ENCODE data around the gene LAMTOR1. TPM values are rescaled to one million over a fixed set of nuclear protein-coding genes. Genes with fewer than 3 reads are reported as not detected.

Gene LAMTOR1
- polyA plus RNA-seq, 1 donor (not counting 4 experiments of a cell fraction or from before 2014, with no cell fraction given), result 88.5 TPM

- no peaks in the 10 kb centered on the region for H3K27me3 ChIP-seq (ENCODE audit: control insufficient read depth, extremely low read depth, insufficient read depth, low read length)
- no peaks in the 10 kb centered on the region for H3K9me1 ChIP-seq (ENCODE audit: control insufficient read depth, extremely low read depth, insufficient read depth, low read length)
- FAIRE-seq (no peak), DNase-seq (ENCODE audit: low read depth, low spot score) (no peak)
- dilution Hi-C loops (cut with MboI; ENCODE audit: extremely low pct_ligation_motif_present, low sequenced_read_pairs), result no loop called here
- no peak overlapping the region for H3K9ac ChIP-seq (ENCODE audit: control insufficient read depth, extremely low read depth, insufficient read depth, low read length)
- TF ChIP-seq CTCF (optimal IDR thresholded peaks at IDR 0.05 in 1 of 3, IDR thresholded peaks at IDR 0.05 in 1 of 3, conservative IDR thresholded peaks at IDR 0.05 in 1 of 3; ENCODE audit: extremely low read depth in 1 of 3, insufficient read depth in 2 of 3, low read length in 3 of 3) (no peak), EZH2 (IDR thresholded peaks at IDR 0.05; ENCODE audit: low read length) (no peak)
- no peak overlapping the region for H3K4me3 ChIP-seq (ENCODE audit: control insufficient read depth in 2 of 3, extremely low read depth in 1 of 3, insufficient read depth in 2 of 3, low read depth in 1 of 3, low read length in 3 of 3)
- H3K4me1 ChIP-seq (ENCODE audit: control insufficient read depth, extremely low read depth, insufficient read depth, low read length), result peaks cover 45% of the 10 kb centered on the region
- H3K36me3 ChIP-seq (ENCODE audit: control insufficient read depth in 2 of 2, extremely low read depth in 1 of 2, insufficient read depth in 2 of 2, low read length in 2 of 2), result peaks cover 0 to 4% of the 10 kb centered on the region in 2 experiments
- H2AFZ ChIP-seq (ENCODE audit: control insufficient read depth, low read length), result no peak overlapping the region
- H3K79me2 ChIP-seq (ENCODE audit: control insufficient read depth, insufficient read depth, low read length), result peaks cover 16% of the 10 kb centered on the region
- H3K4me2 ChIP-seq (ENCODE audit: control insufficient read depth, extremely low read depth, insufficient read depth, low read depth, low read length), result peak overlapping the region; percentile 58
- no peaks in the 10 kb centered on the region for H3K9me3 ChIP-seq (ENCODE audit: control insufficient read depth, low read depth, low read length)
- H3K27ac ChIP-seq (ENCODE audit: control insufficient read depth, insufficient read depth, low read length), result peak overlapping the region; percentile 13
- no peaks in the 10 kb centered on the region for H4K20me1 ChIP-seq (ENCODE audit: control insufficient read depth, extremely low read depth, insufficient read depth, low read length)
These were observed 19.7 kb downstream of the LAMTOR1 start for GRCh38 chr11:72083414-72083813.

- Histone ChIP-seq H4K20me1 (ENCODE audit: control insufficient read depth, extremely low read depth, insufficient read depth, low read length) (no peaks in the 10 kb centered on the region), H3K4me3 (ENCODE audit: control insufficient read depth in 2 of 3, extremely low read depth in 1 of 3, insufficient read depth in 2 of 3, low read depth in 1 of 3, low read length in 3 of 3) (peak overlapping the region in 1 of 3 experiments; percentile 22), H3K79me2 (ENCODE audit: control insufficient read depth, insufficient read depth, low read length) (peaks cover 30% of the 10 kb centered on the region), H3K9me3 (ENCODE audit: control insufficient read depth, low read depth, low read length) (no peaks in the 10 kb centered on the region), H3K36me3 (ENCODE audit: control insufficient read depth in 2 of 2, extremely low read depth in 1 of 2, insufficient read depth in 2 of 2, low read length in 2 of 2) (no peaks in the 10 kb centered on the region), H2AFZ (ENCODE audit: control insufficient read depth, low read length) (peak overlapping the region; percentile 73), H3K9ac (ENCODE audit: control insufficient read depth, extremely low read depth, insufficient read depth, low read length) (no peak overlapping the region), H3K9me1 (ENCODE audit: control insufficient read depth, extremely low read depth, insufficient read depth, low read length) (no peaks in the 10 kb centered on the region), H3K4me1 (ENCODE audit: control insufficient read depth, extremely low read depth, insufficient read depth, low read length) (peaks cover 51% of the 10 kb centered on the region), H3K27ac (ENCODE audit: control insufficient read depth, insufficient read depth, low read length) (peak overlapping the region; percentile 90), H3K27me3 (ENCODE audit: control insufficient read depth, extremely low read depth, insufficient read depth, low read length) (no peaks in the 10 kb centered on the region), H3K4me2 (ENCODE audit: control insufficient read depth, extremely low read depth, insufficient read depth, low read depth, low read length) (peak overlapping the region; percentile 89)
- TF ChIP-seq EZH2 (IDR thresholded peaks at IDR 0.05; ENCODE audit: low read length), result no peak
- TF ChIP-seq CTCF (optimal IDR thresholded peaks at IDR 0.05 in 1 of 3, IDR thresholded peaks at IDR 0.05 in 1 of 3, conservative IDR thresholded peaks at IDR 0.05 in 1 of 3; ENCODE audit: extremely low read depth in 1 of 3, insufficient read depth in 2 of 3, low read length in 3 of 3), result no peak
- FAIRE-seq (no peak), DNase-seq (ENCODE audit: low read depth, low spot score) (no peak)
- dilution Hi-C loops (cut with MboI; ENCODE audit: extremely low pct_ligation_motif_present, low sequenced_read_pairs), result no loop called here
These were observed 21.2 kb downstream of the LAMTOR1 start for GRCh38 chr11:72081821-72082453.
